Measurements from ENCODE around the gene KCNQ4.

KCNQ4 gene

DNA sequence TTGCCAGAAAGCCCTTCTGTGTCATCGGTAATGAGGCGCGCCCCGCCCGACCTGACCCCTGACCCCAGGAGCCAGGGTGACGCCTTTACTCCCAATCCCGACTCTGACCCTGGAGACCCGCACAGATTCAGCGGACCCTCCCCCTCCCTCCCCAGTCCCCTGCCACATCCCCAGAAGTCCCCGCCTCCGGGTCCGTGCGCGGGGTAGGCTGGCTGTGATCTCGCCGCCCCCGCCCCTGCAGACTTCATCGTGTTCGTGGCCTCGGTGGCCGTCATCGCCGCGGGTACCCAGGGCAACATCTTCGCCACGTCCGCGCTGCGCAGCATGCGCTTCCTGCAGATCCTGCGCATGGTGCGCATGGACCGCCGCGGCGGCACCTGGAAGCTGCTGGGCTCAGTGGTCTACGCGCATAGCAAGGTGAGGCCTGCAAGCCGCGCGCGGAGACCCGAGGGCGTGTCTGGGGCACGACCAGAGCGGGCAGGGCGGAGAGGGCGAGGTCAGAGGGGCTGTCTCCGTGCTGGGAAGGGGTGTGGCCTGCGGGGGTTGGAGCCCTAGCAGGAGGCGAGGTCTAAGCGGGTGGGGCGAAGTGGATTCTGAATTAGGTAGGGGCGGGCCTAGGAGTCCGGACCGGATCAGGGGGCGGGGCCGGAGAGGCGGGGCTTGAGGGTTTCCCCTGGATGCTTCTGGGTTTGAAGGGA, 34.8 kb downstream of the KCNQ4 start:
- DNase-seq (ENCODE audit: low read depth in 2 of 2, low spot score in 1 of 2), result peak; percentile 64 to 71

DNA sequence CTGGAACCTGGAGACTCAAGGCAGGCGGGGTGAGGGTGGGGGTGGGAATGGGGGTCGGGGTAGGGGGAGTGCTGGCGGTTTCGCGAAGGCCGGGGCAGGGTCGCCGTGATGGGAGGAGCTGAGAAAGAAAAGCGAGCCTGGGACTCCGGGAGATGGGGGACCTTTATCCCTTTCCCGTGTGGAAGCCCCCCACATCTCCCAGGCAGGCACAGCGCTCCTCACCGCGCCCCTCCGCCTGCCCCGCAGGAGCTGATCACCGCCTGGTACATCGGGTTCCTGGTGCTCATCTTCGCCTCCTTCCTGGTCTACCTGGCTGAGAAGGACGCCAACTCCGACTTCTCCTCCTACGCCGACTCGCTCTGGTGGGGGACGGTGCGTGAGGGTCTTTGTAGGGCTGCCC, 35.5 kb downstream of the KCNQ4 start:
- no peak for DNase-seq (ENCODE audit: low read depth in 2 of 2, low spot score in 1 of 2)

DNA sequence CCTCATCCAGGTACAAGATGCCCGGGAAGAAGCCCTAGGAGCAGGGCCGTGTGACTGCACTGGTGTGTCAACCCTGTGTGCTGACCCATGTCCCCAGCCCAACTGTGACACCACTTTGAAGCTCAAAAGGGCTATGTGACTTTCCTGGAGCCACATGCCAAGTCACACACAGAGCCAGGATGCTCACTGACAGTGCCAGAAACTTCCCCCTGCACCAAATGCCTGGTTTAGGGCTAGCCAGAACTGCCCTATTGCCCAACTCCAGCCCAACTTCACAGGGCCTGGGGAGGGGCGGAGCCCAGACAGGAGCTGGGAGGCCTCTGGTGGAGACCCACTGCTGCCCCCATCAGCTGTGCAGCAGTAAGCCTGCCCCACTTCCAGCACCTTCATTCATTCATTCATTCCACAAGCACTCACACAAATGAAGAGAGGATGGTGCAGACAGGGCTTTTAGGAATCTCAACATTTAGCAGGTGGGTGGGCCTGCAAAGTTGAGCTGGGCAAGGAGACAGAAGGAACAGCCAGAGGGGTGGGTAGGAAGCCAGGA, 36.7 kb downstream of the KCNQ4 start:
- no peak for DNase-seq (ENCODE audit: low read depth in 2 of 2, low spot score in 1 of 2)

DNA sequence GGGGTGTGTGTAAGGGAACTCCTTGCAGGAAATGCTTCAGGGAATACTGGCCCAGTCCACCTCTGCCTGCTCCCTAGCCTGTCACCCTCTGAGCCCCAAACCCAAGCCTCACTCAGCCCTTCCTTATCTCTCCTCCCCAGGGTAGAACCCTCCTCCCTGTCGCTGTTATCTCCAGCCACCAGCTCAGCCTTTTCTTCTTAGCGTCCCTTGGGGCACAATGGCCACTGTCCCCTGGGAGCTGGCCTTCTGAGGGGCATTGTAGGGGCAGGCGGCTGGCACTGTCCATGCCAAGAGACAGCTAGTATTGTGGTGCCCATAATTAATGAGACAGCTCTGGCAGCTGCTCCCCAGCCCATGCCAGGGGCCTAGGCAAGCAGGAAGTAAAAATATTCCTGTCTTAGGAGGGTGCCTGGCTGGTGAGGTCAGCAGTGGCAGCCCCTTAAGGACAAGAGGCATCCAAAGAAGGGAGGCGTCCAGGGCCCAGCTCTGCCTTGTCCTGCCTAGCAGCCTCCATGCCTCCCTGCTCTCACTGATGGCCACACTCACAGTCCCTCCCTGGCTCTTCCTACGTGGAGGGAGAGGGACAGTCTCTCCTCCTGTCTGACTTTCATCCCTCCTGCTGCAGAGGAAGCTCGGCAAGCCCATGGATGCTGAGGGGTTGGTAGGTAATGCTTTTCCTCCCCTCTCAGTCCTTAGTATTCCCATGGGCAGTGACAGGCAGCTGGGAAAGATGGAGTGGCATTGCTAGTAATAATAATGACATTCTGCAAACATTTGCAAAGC, 37.5 kb downstream of the KCNQ4 start:
- DNase-seq (ENCODE audit: low read depth in 2 of 2, low spot score in 1 of 2), result no peak

DNA sequence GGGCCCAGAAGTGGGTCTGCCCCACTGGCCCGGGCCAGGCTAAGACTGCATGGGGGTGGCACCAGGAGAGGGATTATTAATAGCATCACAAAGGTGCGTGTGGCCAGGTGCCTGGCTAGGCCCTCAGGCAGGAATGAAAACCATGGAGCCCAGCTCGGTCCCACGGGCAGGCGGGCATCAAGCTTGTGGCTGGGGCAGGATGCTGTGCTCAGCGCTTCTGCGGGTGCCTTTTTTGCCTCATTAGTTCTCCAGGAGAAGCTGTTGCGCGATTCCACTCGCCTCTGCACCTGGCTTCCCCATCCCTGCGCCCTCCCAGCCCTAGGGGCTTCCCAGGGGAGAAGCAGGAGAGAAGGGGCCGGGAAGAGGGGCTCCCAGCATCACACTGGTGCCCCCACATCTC, 39.3 kb downstream of the KCNQ4 start:
- DNase-seq (ENCODE audit: low read depth in 2 of 2, low spot score in 1 of 2), result no peak

DNA sequence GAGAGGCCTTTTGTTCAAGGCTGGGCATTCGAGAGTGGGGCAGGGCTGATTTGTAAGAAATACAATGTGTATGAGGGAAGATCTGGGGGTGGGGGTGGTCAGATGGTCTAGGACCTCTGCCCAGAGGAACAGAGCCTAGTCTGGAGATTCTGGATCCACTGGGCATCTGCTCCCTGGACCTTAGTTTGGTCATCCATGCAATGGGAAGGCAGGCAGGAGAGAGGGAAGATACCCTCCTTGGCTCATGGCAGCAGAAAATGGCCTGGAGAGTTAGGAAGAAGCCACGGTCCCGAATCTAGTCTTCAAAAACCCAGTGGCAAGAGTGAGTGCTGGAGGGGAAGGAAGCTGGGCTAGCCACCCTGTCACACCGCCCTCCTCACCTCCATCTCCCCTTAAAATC, 39.8 kb downstream of the KCNQ4 start:
- no peak for DNase-seq (ENCODE audit: low read depth in 2 of 2, low spot score in 1 of 2)

DNA sequence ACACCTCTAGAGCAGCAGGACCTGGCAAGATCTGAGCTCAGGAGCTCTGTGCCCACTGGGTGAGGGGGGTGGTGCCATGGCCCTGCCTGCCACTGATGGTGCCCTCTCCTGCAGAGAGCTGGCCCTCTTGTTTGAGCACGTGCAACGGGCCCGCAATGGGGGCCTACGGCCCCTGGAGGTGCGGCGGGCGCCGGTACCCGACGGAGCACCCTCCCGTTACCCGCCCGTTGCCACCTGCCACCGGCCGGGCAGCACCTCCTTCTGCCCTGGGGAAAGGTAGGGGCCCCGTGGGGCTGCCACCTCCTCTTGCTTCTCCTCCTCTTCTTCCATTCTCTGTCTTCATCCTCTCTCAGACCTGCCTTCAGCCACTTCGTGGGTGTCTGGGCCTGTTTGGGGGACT, 40.4 kb downstream of the KCNQ4 start:
- no peak for DNase-seq (ENCODE audit: low read depth in 2 of 2, low spot score in 1 of 2)

DNA sequence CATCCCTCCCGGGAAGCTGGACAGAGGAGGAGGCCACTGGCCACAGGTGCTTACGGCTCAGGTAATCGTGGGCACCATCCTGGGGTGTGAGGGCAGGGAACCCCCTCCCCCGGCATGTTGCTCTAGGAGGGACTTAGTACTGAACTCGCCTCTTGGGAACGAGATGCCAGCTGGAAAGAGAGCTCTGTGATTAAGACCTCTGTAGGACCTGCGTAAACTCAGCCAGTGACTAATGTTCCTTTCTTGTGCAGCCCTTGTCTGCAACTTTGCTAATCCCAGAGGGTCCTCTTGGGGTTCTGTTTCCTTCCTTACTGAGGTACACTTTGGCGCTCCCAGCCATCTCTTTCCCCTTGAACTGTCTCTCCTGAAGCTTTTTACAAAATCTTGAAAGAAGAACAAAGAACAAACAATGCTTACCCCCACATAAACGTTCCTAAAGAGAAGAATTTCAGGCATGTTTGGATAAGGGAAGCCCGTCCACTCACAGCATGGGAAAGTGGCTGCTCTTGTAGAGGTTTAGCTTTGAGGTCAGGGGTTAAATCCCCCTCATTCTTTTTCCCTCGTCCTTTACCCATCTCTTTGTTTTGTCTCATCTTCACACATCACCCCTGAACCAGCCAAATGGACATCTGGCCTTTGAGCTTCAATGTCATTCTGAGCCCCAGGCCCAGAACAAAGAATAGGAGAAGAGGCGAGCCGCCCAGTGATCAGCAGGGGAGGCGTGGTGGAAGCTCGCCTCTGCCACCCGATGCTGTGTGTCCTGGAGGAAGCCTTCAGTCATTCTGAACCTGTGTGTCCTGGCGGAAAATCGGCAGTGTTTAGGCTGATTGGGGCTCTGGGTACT, 41.2 kb downstream of the KCNQ4 start:
- no peak for DNase-seq (ENCODE audit: low read depth in 2 of 2, low spot score in 1 of 2)

DNA sequence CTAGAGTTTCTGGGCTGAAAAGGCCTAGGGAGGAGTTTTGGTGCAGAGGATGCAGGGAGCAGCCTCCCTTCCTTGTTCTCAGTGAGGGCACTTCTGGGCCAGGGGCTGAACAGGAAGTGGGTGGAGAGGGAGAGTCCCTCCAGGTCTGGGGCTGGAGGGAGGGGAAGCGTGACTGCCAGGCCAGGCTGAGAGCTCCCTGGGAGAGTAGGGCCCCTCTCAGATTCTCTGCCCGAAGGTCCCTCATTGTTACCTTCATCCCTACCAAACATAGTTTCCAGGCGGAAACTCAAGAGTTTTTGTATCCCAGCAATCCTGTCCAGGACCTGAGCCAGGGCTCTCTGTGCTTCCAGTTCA, 41.8 kb downstream of the KCNQ4 start:
- DNase-seq (ENCODE audit: low read depth in 2 of 2, low spot score in 1 of 2), result no peak

DNA sequence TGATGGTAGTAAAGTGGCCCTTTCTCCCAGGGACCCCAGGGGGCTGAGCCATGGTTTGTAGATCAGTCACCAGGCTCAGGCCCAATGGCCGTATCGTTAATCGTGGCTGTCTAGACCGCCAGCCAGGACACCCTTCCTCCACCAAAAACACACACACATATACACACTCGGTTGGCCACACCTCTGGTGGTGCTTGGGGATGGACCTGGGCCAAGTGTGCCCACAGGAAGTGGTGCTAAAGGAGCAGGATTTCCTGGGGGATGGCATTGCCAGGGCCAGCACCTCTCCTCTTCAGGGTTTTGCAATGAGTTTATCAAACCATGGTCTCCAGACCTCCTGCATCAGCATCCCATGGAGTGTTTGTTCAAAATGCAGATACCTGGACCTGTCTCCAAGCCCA, 42.4 kb downstream of the KCNQ4 start:
- no peak for DNase-seq (ENCODE audit: low read depth in 2 of 2, low spot score in 1 of 2)

DNA sequence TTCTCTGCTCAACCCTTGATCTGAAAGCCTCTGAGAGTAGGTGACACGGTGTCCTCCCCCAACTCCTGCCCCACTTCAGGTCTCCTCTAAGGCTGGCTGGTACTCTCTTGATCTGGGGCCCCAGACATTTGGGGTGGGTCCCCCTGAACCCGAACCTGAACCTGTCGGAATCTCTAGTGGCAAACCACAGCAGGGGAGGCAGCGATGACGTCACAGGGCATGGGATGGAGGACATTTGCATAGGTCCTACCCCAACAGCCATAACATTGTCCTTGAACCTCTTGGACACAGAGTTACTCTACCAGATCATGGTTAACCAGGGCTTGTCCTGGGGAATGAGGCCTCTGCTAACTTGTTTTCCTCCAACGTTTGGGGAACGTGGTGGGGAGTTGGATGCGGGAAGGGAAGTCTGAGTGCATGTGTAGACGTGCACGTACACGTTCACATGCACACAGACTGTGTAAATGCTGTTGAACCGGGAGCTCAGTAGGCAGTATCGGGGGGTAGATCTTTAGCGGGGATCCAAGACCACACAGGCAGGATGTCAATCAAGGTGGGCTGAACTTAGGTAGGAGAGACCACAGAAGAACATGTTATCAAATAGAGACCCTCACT, 46.2 kb downstream of the KCNQ4 start:
- no peak for DNase-seq (ENCODE audit: low read depth in 2 of 2, low spot score in 1 of 2)

DNA sequence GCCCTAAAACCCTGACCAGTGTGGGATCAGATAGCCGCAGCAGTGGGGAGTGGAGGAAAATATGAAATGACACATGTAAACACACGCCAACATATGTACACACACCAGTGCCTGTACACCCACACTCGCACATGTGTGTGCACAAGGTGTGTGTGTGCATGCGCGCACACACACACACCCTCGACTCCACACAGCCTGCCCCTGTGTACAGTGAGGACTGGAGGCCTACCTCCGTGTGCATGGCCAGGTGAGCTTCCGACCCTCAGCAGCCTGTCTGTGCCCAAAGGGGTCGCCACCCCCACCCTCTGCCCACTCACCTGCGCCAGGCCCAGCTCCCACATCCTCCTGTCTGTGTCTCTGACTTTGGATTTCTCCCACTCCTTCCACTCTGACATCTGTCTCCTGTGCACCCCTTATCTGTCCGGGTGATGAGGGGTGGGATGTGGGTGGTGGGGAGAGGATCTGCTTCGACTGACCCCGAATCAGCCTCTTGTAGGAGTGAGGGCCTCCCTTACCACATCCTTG, 46.9 kb downstream of the KCNQ4 start:
- no peak for DNase-seq (ENCODE audit: low read depth in 2 of 2, low spot score in 1 of 2)

DNA sequence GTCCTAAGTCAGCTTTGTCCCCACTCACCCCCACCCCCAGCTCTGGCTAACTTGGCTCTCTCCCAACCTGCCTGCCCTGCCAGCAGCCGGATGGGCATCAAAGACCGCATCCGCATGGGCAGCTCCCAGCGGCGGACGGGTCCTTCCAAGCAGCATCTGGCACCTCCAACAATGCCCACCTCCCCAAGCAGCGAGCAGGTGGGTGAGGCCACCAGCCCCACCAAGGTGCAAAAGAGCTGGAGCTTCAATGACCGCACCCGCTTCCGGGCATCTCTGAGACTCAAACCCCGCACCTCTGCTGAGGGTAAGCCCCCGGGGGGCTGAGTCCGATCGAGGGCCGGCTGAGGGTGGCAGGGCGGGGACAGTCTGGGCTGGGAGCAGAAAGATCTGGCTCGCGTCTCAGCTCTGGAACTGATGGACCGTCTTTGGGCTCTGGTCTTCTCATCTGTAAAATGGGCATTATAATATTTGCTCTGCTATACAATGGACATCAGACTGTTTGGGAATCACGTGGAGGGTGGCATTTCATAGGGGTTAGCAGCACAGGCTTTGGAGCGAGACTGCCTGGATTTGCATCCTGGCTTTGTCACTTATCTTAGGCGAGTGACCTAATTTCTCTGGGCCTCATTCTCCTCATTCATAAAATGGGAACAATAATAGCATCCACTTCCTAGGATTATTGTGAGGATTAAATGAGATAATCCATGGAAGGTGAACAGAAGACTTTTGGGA, 47.6 kb downstream of the KCNQ4 start:
- DNase-seq (ENCODE audit: low read depth in 2 of 2, low spot score in 1 of 2), result no peak

DNA sequence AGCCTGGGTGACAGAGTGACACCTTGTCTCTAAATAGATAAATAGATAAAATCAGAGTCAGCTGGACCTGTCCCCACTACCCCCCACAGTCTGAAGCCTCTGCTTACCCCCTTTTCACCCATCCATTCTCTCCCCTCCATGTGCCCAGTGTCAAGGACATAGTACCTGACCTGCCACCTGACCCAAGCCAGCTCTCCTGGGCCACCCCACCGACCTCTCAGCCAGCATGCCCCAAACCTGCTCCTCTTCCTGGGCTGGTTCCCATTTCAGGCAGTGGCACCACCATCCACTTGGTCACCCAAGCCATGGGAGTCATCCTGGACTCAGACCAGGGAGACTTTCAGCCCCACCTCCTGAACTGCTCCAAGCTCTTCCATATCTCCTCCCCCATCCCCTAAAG, 50.4 kb downstream of the KCNQ4 start:
- no peak for DNase-seq (ENCODE audit: low read depth in 2 of 2, low spot score in 1 of 2)

DNA sequence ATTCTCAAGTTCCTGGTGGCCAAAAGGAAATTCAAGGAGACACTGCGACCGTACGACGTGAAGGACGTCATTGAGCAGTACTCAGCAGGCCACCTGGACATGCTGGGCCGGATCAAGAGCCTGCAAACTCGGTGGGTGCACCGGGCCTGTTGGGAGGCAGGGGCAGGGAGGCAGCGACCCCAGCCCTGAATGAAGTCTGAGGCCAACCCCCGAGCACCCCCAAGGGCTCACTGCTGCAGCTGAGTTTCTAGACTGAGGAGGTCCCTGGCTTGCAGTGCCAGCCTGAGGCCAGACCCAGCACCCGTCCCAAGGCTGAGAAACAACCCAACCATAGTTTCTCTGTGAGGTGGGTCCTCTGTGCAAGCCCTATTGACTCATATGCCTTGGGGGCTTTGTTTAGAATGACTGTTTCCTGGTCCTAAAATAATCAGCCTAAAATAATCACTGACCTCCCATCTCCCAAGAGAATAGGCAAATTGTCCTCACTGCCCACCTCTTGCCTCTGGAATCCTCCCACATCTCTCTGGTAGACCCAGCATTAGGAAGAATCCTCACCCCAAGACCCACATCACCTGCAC, 51.5 kb downstream of the KCNQ4 start:
- DNase-seq (ENCODE audit: low read depth in 2 of 2, low spot score in 1 of 2), result no peak

DNA sequence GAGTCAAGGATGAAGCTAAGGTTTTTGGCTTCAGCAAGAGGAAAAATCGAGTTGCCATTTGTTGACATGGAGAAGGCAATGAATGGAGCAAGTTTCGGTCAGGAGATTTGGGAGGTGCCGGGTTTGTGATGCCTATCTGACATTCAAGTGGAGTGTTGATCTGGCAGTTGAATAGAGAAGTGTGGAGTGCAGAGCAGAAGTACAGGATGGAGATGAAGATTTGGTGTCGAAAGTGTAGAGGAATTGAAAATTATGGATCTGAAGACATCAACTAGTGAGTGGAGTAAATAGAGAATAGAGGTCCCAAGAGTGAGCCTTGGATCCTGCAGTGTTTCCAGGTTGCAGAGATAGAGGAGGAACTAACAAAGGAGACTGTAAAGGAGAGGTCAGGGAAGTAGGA, 52.7 kb downstream of the KCNQ4 start:
- no peak for DNase-seq (ENCODE audit: low read depth in 2 of 2, low spot score in 1 of 2)

DNA sequence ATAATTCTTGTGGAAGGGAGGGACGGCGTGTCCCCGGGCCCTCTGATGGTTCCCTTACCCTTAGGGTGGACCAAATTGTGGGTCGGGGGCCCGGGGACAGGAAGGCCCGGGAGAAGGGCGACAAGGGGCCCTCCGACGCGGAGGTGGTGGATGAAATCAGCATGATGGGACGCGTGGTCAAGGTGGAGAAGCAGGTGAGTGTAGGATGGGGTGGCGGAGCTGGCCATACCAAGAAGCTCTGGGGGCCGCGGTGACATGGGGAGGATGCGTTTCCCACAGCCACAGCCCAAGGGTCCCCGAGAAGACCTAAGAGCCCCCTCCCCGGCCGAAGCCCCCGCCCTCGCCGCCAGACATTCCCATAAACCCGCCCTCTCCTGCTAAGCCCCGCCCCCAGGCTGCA, 54.0 kb downstream of the KCNQ4 start:
- DNase-seq (ENCODE audit: low read depth in 2 of 2, low spot score in 1 of 2), result no peak

DNA sequence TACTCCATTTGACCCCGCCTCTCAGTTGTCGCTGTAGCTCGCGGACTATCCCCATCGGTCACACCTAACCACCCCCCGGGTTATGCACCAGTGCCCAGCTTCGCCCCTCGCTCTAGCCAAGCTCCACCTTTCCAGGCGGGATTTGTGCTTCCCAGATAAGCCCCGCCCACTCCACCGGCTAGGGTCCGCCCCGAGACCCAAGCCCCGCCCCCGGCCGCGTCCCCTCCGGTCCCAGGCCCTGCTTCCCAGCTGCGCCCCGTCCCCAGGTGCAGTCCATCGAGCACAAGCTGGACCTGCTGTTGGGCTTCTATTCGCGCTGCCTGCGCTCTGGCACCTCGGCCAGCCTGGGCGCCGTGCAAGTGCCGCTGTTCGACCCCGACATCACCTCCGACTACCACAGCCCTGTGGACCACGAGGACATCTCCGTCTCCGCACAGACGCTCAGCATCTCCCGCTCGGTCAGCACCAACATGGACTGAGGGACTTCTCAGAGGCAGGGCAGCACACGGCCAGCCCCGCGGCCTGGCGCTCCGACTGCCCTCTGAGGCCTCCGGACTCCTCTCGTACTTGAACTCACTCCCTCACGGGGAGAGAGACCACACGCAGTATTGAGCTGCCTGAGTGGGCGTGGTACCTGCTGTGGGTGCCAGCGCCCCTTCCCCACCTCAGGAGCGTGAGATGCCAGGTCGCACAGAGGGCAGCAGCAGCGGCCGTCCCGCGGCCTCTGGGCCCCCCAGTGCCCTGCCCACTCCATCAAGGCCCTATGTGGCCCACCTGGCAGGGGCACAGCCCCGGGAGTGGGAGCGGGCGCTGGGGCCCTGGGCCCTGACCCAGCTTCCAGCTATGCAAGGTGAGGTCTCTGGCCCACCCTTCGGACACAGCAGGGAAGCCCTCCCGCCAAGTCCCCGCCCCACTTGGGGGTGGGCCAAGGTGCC, 54.7 kb downstream of the KCNQ4 start:
- no peak for DNase-seq (ENCODE audit: low read depth in 2 of 2, low spot score in 1 of 2)

All from stimulated activated CD8-positive, alpha-beta memory T cell treated with anti-CD3 and anti-CD28 coated beads, Interleukin-4, amount 100 ng/mL, for 1 hour (primary cell).